Panc1 (cell line): ENCODE results near the gene SMIM36. TPM values are rescaled to one million over a fixed set of nuclear protein-coding genes. Genes with fewer than 3 reads are reported as not detected.

Experiments used
- ATAC-seq: fragments of 200-7000 bp; cut with Tn5 transposase; 2 replicates; pipeline ENCODE4 v1.9.1; 2020; ENCODE audit warnings: mild to moderate bottlenecking, moderate library complexity
- BruUV-seq: library from RNA; stranded (reverse); fragments of 400-500 nt; replicated peaks from 2 replicates; lab custom pipeline; 2021; lab: Mats Ljungman, UMichigan
- CTCF ChIA-PET: fragments of 300-600 bp; sonication (Branson Sonifier 250); formaldehyde crosslinking; loops from one replicate; lab custom pipeline; 2022; ENCODE audit warnings: antibody characterized with exemption; lab: Charles Lee
- POLR2A ChIA-PET: fragments of 300-600 bp; sonication (Branson Sonifier 250); formaldehyde crosslinking; loops from one replicate; lab custom pipeline; 2022; ENCODE audit warnings: antibody characterized with exemption; lab: Charles Lee
- DNase-seq: peaks from one replicate; pipeline ENCODE4 v3.0.0-alpha.2; 2010; ENCODE audit warnings: low read depth, low spot score
- H3K27ac ChIP-seq: 2 replicates; pipeline ENCODE4 v1.5.1; 2011; ENCODE audit warnings: mild to moderate bottlenecking, low read length, inconsistent platforms
- H3K27me3 ChIP-seq: fragments of 200-500 bp; sonication (Bioruptor generic); 2 replicates; pipeline ENCODE4 v1.6.0; 2014; ENCODE audit warnings: low read length, inconsistent platforms; ENCODE audit not compliant: control insufficient read depth, insufficient read depth
- H3K36me3 ChIP-seq: fragments of 200-500 bp; sonication (Bioruptor generic); 2 replicates; pipeline ENCODE4 v1.5.1; 2014; ENCODE audit warnings: inconsistent platforms, mild to moderate bottlenecking, low read length, moderate library complexity; ENCODE audit not compliant: control insufficient read depth, insufficient read depth
- H3K4me1 ChIP-seq: 2 replicates; pipeline ENCODE4 v1.5.1; 2011; ENCODE audit warnings: inconsistent platforms, mild to moderate bottlenecking, low read length, moderate library complexity; ENCODE audit not compliant: control insufficient read depth, insufficient read depth
- H3K4me3 ChIP-seq, 2 experiments: 2 replicates each; pipeline ENCODE4 v1.5.1; 2011 to 2012; ENCODE audit warnings: low read depth in 2 of 2, low read length in 2 of 2, mild to moderate bottlenecking in 2 of 2, inconsistent platforms in 1 of 2, moderate library complexity in 1 of 2
- H3K9me3 ChIP-seq: fragments of 200-500 bp; sonication (Bioruptor generic); 2 replicates; pipeline ENCODE4 v1.5.1; 2014; ENCODE audit warnings: low read depth, mild to moderate bottlenecking, inconsistent platforms, low read length, moderate library complexity; ENCODE audit not compliant: control insufficient read depth, insufficient read depth
- CTCF ChIP-seq: fragments of 450-650 bp; IDR thresholded peaks from 2 replicates; pipeline ENCODE4 v1.5.1; 2017; ENCODE audit warnings: mild to moderate bottlenecking
- POLR2AphosphoS5 ChIP-seq: IDR thresholded peaks from 2 replicates; pipeline ENCODE4 v1.6.1; 2012; ENCODE audit warnings: mild to moderate bottlenecking, low read depth, low read length, moderate library complexity
- REST ChIP-seq, 2 experiments: IDR thresholded peaks; 2 replicates each; pipeline ENCODE4 v1.6.1; 2011 to 2012; ENCODE audit warnings: low read depth in 2 of 2, control low read depth in 1 of 2, low read length in 1 of 2, mild to moderate bottlenecking in 1 of 2, moderate library complexity in 1 of 2; ENCODE audit not compliant: insufficient read depth in 1 of 2
- SIN3A ChIP-seq: IDR thresholded peaks from 2 replicates; pipeline ENCODE4 v1.6.1; 2012; ENCODE audit warnings: low read depth, mild to moderate bottlenecking, low read length, moderate library complexity, borderline replicate concordance; ENCODE audit not compliant: insufficient read depth
- TCF7L2 ChIP-seq: IDR thresholded peaks from 2 replicates; pipeline ENCODE4 v1.6.1; 2011; ENCODE audit warnings: mild to moderate bottlenecking, low read depth, low read length, inconsistent platforms
- in situ Hi-C: cut with HindIII; loops from 2 replicates; pipeline ENCODE4 v1.10.0; 2016; ENCODE audit warnings: low sequenced_read_pairs, low pct_unique_long_range_greater_than_20kb
- intact Hi-C: fragments of 100-400 bp; cut with micrococcal nuclease; formaldehyde crosslinking; loops from one replicate; pipeline ENCODE4 v1.10.0; 2022; ENCODE audit not compliant: unreplicated experiment
- total RNA-seq: library from RNA; stranded (reverse); gene quantifications from one replicate; pipeline ENCODE4 v1.2.1, GENCODE V29; 2021; ENCODE audit not compliant: unreplicated experiment

Gene SMIM36
- total RNA-seq, 1 experiment from 2014 or later, result not detected

GRCh38 chr17:55430541-55431288, 80.5 kb downstream of the SMIM36 start:
- in situ Hi-C loops (no loop called here), intact Hi-C loops (no loop called here)
- no peaks in the 10 kb centered on the region for H3K9me3 ChIP-seq
- peaks cover 24% of the 10 kb centered on the region for H3K4me1 ChIP-seq
- ChIA-PET CTCF (interaction anchor here (0.9 kb wide), 1 partner anchor 442 kb away, joined by 3 read pairs; no protein-coding TSS in a partner anchor), POLR2A (no interaction called here)
- DNase-seq (no peak), ATAC-seq (no peak)
- no TSS peak for BruUV-seq
- H3K27ac ChIP-seq, result no peak overlapping the region
- no peaks in the 10 kb centered on the region for H3K36me3 ChIP-seq
- no peak overlapping the region for H3K4me3 ChIP-seq
- TF ChIP-seq TCF7L2 (no peak), REST (IDR thresholded peaks at IDR 0.05; ENCODE audit: insufficient read depth in 1 of 2, low read depth in 2 of 2, low read length in 1 of 2) (no peak), POLR2AphosphoS5 (no peak), SIN3A (no peak), CTCF (no peak)
- H3K27me3 ChIP-seq, result no peaks in the 10 kb centered on the region

GRCh38 chr17:55427587-55427882, 83.7 kb downstream of the SMIM36 start:
- peaks cover 14% of the 10 kb centered on the region for H3K4me1 ChIP-seq
- in situ Hi-C loops, result no loop called here
- CTCF ChIA-PET, result interaction anchor here (0.7 kb wide), 1 partner anchor 32 kb away, joined by 4 read pairs; no protein-coding TSS in a partner anchor
- no peak for ATAC-seq
- peaks cover 19% of the 10 kb centered on the region for H3K27me3 ChIP-seq
- intact Hi-C loops, result no loop called here
- POLR2A ChIA-PET, result no interaction called here
- no peaks in the 10 kb centered on the region for H3K36me3 ChIP-seq
- TF ChIP-seq POLR2AphosphoS5, result no peak
- no peak for TF ChIP-seq SIN3A
- no peak for TF ChIP-seq CTCF
- TF ChIP-seq REST (IDR thresholded peaks at IDR 0.05; ENCODE audit: insufficient read depth in 1 of 2, low read depth in 2 of 2, low read length in 1 of 2), result no peak
- TF ChIP-seq TCF7L2, result no peak
- H3K4me3 ChIP-seq, result no peak overlapping the region
- no peak overlapping the region for H3K27ac ChIP-seq
- DNase-seq, result no peak
- no TSS peak for BruUV-seq
- no peaks in the 10 kb centered on the region for H3K9me3 ChIP-seq
